Tibial nerve (tissue), 3 donors: ENCODE data around the gene SF3B5.

Source experiments
- CTCF ChIP-seq, 5 experiments: fragments of 200-600 bp in 3 of 5; fragments of 450-650 bp in 2 of 5; sonication (generic) in 3 of 5; IDR thresholded peaks; one replicate each; pipeline ENCODE4 v1.5.1; 2016 to 2019; ENCODE audit warnings: antibody characterized with exemption in 5 of 5, mild to moderate bottlenecking in 3 of 5, moderate library complexity in 2 of 5
- POLR2A ChIP-seq, 2 donors: fragments of 450-650 bp; IDR thresholded peaks; one replicate each; pipeline ENCODE4 v1.6.1; 2017; ENCODE audit warnings: antibody characterized with exemption in 2 of 2, mild to moderate bottlenecking in 2 of 2, moderate library complexity in 2 of 2

DNA sequence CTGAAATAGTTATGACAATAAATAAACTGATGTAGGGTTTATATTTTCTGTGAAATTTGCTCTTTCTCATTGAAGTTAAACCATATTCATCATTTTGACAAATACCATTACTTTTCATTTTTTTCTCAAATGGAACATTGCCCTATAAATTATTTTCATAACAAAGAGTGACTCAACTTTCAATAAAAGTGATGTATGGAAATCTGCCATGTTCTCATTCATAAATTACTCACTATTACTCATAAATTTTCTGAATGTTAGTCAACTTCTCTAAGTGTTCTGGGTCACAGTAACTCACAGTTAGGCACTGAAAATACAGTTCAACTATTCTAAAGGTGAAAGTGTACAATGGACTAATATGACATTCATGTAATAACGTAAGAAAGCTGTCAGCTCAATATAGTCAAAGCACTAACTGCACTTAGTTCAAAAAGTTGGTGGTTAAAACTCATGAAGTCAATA lies 35.9 kb upstream of the SF3B5 start:
- no peak for TF ChIP-seq CTCF (IDR thresholded peaks at IDR 0.05)
- TF ChIP-seq POLR2A (IDR thresholded peaks at IDR 0.05) = no peak
